Endodermal cell (in vitro differentiated cells): ENCODE measurements around the gene CLEC16A. TPM values are rescaled to one million over a fixed set of nuclear protein-coding genes. Genes with fewer than 3 reads are reported as not detected.

ENCODE experiments used
- DNase-seq: peaks from one replicate; pipeline ENCODE4 v3.0.0-alpha.2; 2017
- H3K27ac ChIP-seq: 2 replicates; pipeline ENCODE4 v1.5.1; 2013; ENCODE audit warnings: mild to moderate bottlenecking, low read depth, low read length, moderate library complexity
- H3K27me3 ChIP-seq: 2 replicates; pipeline ENCODE4 v1.6.1; 2013; ENCODE audit warnings: mild to moderate bottlenecking, low read length, moderate library complexity; ENCODE audit not compliant: insufficient read depth, control insufficient read depth, poor library complexity, severe bottlenecking
- H3K36me3 ChIP-seq: 2 replicates; pipeline ENCODE4 v1.7.0; 2013; ENCODE audit warnings: mild to moderate bottlenecking, low read length, moderate library complexity; ENCODE audit not compliant: control insufficient read depth, insufficient read depth
- H3K4me1 ChIP-seq: one replicate; pipeline ENCODE4 v1.7.0; 2013; ENCODE audit warnings: low read length; ENCODE audit not compliant: control insufficient read depth, insufficient read depth
- H3K4me3 ChIP-seq: 2 replicates; pipeline ENCODE4 v1.5.1; 2013; ENCODE audit warnings: mild to moderate bottlenecking, low read length, moderate library complexity
- H3K9ac ChIP-seq: 2 replicates; pipeline ENCODE4 v1.6.1; 2013; ENCODE audit warnings: mild to moderate bottlenecking, low read length, moderate library complexity; ENCODE audit not compliant: poor library complexity, severe bottlenecking; ENCODE audit errors: extremely low read depth
- H3K9me3 ChIP-seq: 2 replicates; pipeline ENCODE4 v1.6.1; 2013; ENCODE audit warnings: mild to moderate bottlenecking, low read length, moderate library complexity; ENCODE audit not compliant: control insufficient read depth
- H3K27ac Mint-ChIP-seq: 2 replicates; pipeline ENCODE4 v1.8.0; 2020; ENCODE audit warnings: mixed read lengths
- H3K27me3 Mint-ChIP-seq: 2 replicates; pipeline ENCODE4 v1.8.0; 2021; ENCODE audit warnings: mild to moderate bottlenecking, mixed read lengths; ENCODE audit not compliant: insufficient read depth
- H3K36me3 Mint-ChIP-seq: 2 replicates; pipeline ENCODE4 v1.8.0; 2020; ENCODE audit warnings: low read depth, mixed read lengths
- H3K4me1 Mint-ChIP-seq: 2 replicates; pipeline ENCODE4 v1.8.0; 2020; ENCODE audit warnings: mixed read lengths
- H3K4me3 Mint-ChIP-seq: 2 replicates; pipeline ENCODE4 v1.8.0; 2020; ENCODE audit warnings: mild to moderate bottlenecking, moderate library complexity, mixed read lengths
- H3K9me3 Mint-ChIP-seq: 2 replicates; pipeline ENCODE4 v1.8.0; 2020; ENCODE audit warnings: mild to moderate bottlenecking, mixed read lengths
- CTCF ChIP-seq: fragments of 200-600 bp; sonication (generic); conservative IDR thresholded peaks from 2 replicates; pipeline ENCODE4 v1.5.0; 2021; ENCODE audit warnings: antibody characterized with exemption, mild to moderate bottlenecking
- WGBS, 2 experiments: methylation state at CpG; one replicate each; pipeline versions ENCODE4 v1.1.5 to v1.1.7; 2013; ENCODE audit warnings: missing lambda C conversion rate in 2 of 2, mixed read lengths in 1 of 2; ENCODE audit not compliant: insufficient coverage in 1 of 2, insufficient read length in 1 of 2; 5-methylcytosine and 5-hydroxymethylcytosine counted together
- total RNA-seq, 2 donors: library from RNA; stranded (reverse); fragmentation: NEBNext Ultra II Directional in 1 of 2; extraction: Animal tissue kit (Norgen Biotek cat#: 25700) in 1 of 2; gene quantifications; 2 replicates in 1 of 2; 3 replicates in 1 of 2; pipeline ENCODE4 v1.2.1, GENCODE V29; 2021

The CLEC16A gene
- total RNA-seq, 2 donors from 2014 or later, result 19.5 to 28.3 TPM

DNA sequence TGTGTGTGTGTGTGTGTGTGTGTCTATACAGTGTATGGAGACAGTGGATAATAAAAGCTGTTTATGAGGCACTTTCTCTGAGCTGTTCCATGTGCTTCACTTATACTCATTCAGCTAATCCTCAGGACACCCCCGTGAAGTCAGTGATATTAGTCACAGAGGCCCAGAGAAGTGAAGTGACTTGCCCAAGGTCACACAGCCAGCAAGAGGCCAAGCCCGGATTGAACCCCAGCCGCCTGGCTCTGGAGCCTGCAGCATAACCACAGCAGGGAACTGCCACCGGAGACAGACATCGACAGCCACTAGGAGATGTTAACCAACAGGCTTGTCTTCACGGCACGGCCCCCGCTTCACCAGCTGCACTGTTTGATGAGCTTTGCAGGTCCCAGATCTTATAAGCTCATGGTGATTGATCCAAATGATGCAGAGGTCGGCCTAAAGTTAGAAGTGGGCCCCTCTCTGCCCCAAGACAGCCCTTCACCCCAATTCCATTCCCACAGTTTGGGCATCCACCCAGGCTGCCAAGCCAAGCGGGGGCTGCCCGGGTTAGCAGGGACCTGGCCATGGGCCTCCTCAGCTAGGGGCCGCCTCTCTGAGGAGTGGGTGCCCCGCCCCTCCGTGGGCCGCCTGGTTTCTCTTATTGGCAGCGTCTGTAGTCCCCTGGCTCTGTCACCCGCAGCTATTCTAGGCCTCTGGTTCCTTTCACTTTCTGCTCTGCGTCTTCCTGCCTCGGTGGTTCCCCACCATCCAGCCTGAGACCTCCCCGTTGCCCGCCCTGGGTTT is 280.7 kb downstream of the CLEC16A start:
- Mint-ChIP-seq H3K36me3 (no peaks in the 10 kb centered on the region), H3K4me1 (peaks cover 2% of the 10 kb centered on the region), H3K4me3 (no peak overlapping the region), H3K27ac (no peak overlapping the region), H3K9me3 (no peaks in the 10 kb centered on the region), H3K27me3 (peaks cover 2% of the 10 kb centered on the region)
- H3K9ac ChIP-seq, result no peak overlapping the region
- no peaks in the 10 kb centered on the region for H3K4me1 ChIP-seq
- no peaks in the 10 kb centered on the region for H3K27me3 ChIP-seq
- no peak overlapping the region for H3K4me3 ChIP-seq
- DNase-seq, result no peak
- no peaks in the 10 kb centered on the region for H3K36me3 ChIP-seq
- no peak overlapping the region for H3K27ac ChIP-seq
- 86 to 93% methylated on average over 18 to 21 of the region's 21 CpGs for WGBS, 2 experiments
- no peaks in the 10 kb centered on the region for H3K9me3 ChIP-seq
- no peak for TF ChIP-seq CTCF

DNA sequence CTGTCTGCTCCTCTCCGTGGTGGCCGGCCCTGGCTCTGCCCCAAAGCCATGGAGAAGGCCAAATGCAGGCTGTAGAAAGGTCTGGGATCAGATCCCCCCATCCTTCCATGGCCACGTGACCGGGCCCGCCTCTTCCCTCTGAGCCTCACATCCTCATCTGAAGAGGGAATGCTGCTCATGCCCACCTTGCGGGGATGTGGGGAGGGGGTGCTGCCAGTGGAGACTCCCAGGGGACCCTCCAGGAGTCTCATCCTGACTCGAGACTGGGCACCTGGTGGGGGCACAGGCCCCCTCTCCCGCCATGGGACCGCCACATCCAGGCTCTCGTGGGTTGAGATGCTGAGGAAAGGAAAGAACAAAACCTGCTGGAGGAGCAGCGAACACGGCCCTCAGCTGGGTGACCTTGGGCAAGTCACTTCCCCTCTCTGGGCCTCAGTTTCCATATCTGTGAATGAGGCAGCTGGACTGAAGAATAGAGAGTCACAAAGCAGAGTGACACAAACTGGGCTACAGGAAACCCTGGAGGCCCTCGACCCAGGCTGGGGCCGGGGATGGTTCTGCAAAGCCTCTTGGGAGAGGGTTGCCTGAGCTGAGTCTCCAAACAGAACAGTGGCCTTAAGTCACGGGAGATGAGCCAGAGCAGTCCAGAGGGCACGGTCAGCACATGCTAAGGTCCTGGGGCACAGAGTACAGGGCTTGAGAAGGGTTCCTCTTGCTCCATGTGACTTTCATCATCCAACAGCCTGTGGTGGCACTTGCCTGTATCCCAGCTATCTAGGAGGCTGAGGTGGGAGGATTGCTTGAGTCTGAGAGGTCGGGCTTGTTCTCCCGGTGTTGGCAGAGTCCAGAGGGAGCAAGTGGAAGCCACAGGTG is 281.5 kb downstream of the CLEC16A start:
- H3K36me3 ChIP-seq, result no peaks in the 10 kb centered on the region
- WGBS, 2 experiments, result 82 to 89% methylated on average over 15 to 18 of the region's 18 CpGs
- H3K27me3 ChIP-seq, result no peaks in the 10 kb centered on the region
- no peak for DNase-seq
- no peaks in the 10 kb centered on the region for H3K4me1 ChIP-seq
- no peak overlapping the region for H3K27ac ChIP-seq
- peaks cover 2% of the 10 kb centered on the region for H3K27me3 Mint-ChIP-seq
- no peak overlapping the region for H3K9ac ChIP-seq
- TF ChIP-seq CTCF, result no peak
- H3K9me3 ChIP-seq, result no peaks in the 10 kb centered on the region
- peaks cover 2% of the 10 kb centered on the region for H3K4me1 Mint-ChIP-seq
- H3K4me3 ChIP-seq, result no peak overlapping the region
- H3K4me3 Mint-ChIP-seq, result no peak overlapping the region
- H3K27ac Mint-ChIP-seq, result no peak overlapping the region
- H3K36me3 Mint-ChIP-seq, result no peaks in the 10 kb centered on the region
- H3K9me3 Mint-ChIP-seq, result no peaks in the 10 kb centered on the region

- Histone ChIP-seq H3K4me1 (no peaks in the 10 kb centered on the region), H3K9me3 (no peaks in the 10 kb centered on the region), H3K27me3 (no peaks in the 10 kb centered on the region), H3K36me3 (no peaks in the 10 kb centered on the region), H3K27ac (no peak overlapping the region), H3K9ac (no peak overlapping the region), H3K4me3 (no peak overlapping the region)
- Mint-ChIP-seq H3K27ac (no peak overlapping the region), H3K27me3 (peaks cover 2% of the 10 kb centered on the region), H3K4me1 (no peaks in the 10 kb centered on the region), H3K4me3 (no peak overlapping the region), H3K36me3 (no peaks in the 10 kb centered on the region), H3K9me3 (no peaks in the 10 kb centered on the region)
- TF ChIP-seq CTCF, result no peak
- 90 to 91% methylated on average over 2 to 5 of the region's 5 CpGs for WGBS, 2 experiments
- no peak for DNase-seq
These were observed 285.1 kb downstream of the CLEC16A start for GRCh38 chr16:11229432-11229831.
